WERI-Rb-1 (cell line): ENCODE measurements around the gene VSIG10L2.

Experiments
- DNase-seq: peaks from one replicate; pipeline ENCODE4 v3.0.0-alpha.2; 2020
- H3K27ac ChIP-seq: fragments of 250-450 bp; sonication (Bioruptor Pico); 2 replicates; pipeline ENCODE4 v1.5.1; 2020; ENCODE audit warnings: mild to moderate bottlenecking, moderate library complexity
- H3K27me3 ChIP-seq: fragments of 250-450 bp; sonication (Bioruptor Pico); 2 replicates; pipeline ENCODE4 v1.5.1; 2021; ENCODE audit warnings: mild to moderate bottlenecking, low read depth, moderate library complexity; ENCODE audit not compliant: insufficient read depth, severe bottlenecking
- H3K36me3 ChIP-seq: fragments of 250-450 bp; sonication (Bioruptor Pico); 2 replicates; pipeline ENCODE4 v1.5.1; 2020; ENCODE audit warnings: mild to moderate bottlenecking, moderate library complexity
- H3K4me3 ChIP-seq: 2 replicates; pipeline ENCODE4 v1.5.1; 2011; ENCODE audit warnings: low read depth, mild to moderate bottlenecking, control low read depth, low read length
- H3K9me3 ChIP-seq: fragments of 250-450 bp; sonication (Bioruptor Pico); 2 replicates; pipeline ENCODE4 v1.5.1; 2021; ENCODE audit warnings: mild to moderate bottlenecking, moderate library complexity; ENCODE audit not compliant: severe bottlenecking
- CTCF ChIP-seq: IDR thresholded peaks from 2 replicates; pipeline ENCODE4 v1.5.1; 2011; ENCODE audit warnings: low read depth, mild to moderate bottlenecking, control low read depth, inconsistent platforms, low read length

The VSIG10L2 gene

GRCh38 chr11:125954945-125955640, 9.2 kb downstream of the VSIG10L2 start:
- no peak for TF ChIP-seq CTCF
- DNase-seq = no peak
- H3K36me3 ChIP-seq = peaks cover 12% of the 10 kb centered on the region
- H3K27ac ChIP-seq = no peak overlapping the region
- no peak overlapping the region for H3K4me3 ChIP-seq
- H3K27me3 ChIP-seq = no peaks in the 10 kb centered on the region
- no peaks in the 10 kb centered on the region for H3K9me3 ChIP-seq

DNA sequence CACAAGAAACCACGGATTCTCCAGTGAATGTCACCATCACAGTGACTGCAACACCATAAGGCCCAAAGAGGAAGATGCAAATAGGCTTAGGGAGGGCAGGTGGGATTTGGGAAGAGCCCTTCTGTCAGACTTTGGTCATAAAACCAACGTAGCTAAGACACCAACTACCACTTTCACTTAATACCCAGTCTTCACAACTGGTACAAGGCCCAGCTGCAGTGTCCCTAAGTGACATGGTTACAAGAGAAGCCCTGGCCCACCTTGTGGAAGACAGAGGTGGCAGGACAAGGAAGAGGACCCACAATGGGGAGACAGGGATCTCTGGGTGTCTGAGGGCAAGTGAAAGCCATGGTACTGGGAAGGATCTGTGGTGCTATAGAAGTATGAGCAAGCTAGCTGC, 10.0 kb downstream of the VSIG10L2 start:
- no peak for DNase-seq
- no peaks in the 10 kb centered on the region for H3K9me3 ChIP-seq
- no peaks in the 10 kb centered on the region for H3K27me3 ChIP-seq
- H3K4me3 ChIP-seq = no peak overlapping the region
- no peak for TF ChIP-seq CTCF
- H3K36me3 ChIP-seq = peaks cover 17% of the 10 kb centered on the region
- no peak overlapping the region for H3K27ac ChIP-seq

GRCh38 chr11:125956391-125957134, 10.7 kb downstream of the VSIG10L2 start:
- DNase-seq = no peak
- no peak for TF ChIP-seq CTCF
- H3K9me3 ChIP-seq = no peaks in the 10 kb centered on the region
- peaks cover 17% of the 10 kb centered on the region for H3K36me3 ChIP-seq
- no peak overlapping the region for H3K4me3 ChIP-seq
- H3K27ac ChIP-seq = no peak overlapping the region
- H3K27me3 ChIP-seq = no peaks in the 10 kb centered on the region

- TF ChIP-seq CTCF = no peak
- peaks cover 17% of the 10 kb centered on the region for H3K36me3 ChIP-seq
- H3K9me3 ChIP-seq = no peaks in the 10 kb centered on the region
- no peak overlapping the region for H3K27ac ChIP-seq
- H3K4me3 ChIP-seq = no peak overlapping the region
- DNase-seq = no peak
- no peaks in the 10 kb centered on the region for H3K27me3 ChIP-seq
Measured at GRCh38 chr11:125957618-125958332, 11.9 kb downstream of the VSIG10L2 start.

- H3K4me3 ChIP-seq = no peak overlapping the region
- no peaks in the 10 kb centered on the region for H3K27me3 ChIP-seq
- TF ChIP-seq CTCF = no peak
- no peak for DNase-seq
- H3K27ac ChIP-seq = no peak overlapping the region
- H3K36me3 ChIP-seq = peaks cover 17% of the 10 kb centered on the region
- peaks cover 5% of the 10 kb centered on the region for H3K9me3 ChIP-seq
Measured at GRCh38 chr11:125958872-125959400, 13.1 kb downstream of the VSIG10L2 start.
